ENCODE measurements around the gene C3orf49.

C3orf49 gene

GRCh38 chr3:63800097-63800496, 19.0 kb upstream of the C3orf49 start:
- DNase-seq (ENCODE audit: low spot score) = no peak
- Histone ChIP-seq H3K4me3 (no peak overlapping the region), H3K27ac (no peak overlapping the region)
- no peak for TF ChIP-seq CTCF (IDR thresholded peaks at IDR 0.05)

GRCh38 chr3:63803911-63804310, 15.2 kb upstream of the C3orf49 start:
- H3K27ac ChIP-seq = no peak overlapping the region
- DNase-seq (ENCODE audit: low spot score) = no peak
- no peak for TF ChIP-seq CTCF (IDR thresholded peaks at IDR 0.05)
- no peak overlapping the region for H3K4me3 ChIP-seq

- Histone ChIP-seq H3K27ac (no peak overlapping the region), H3K4me3 (no peak overlapping the region)
- no peak for DNase-seq (ENCODE audit: low spot score)
- no peak for TF ChIP-seq CTCF (IDR thresholded peaks at IDR 0.05)
These were observed 11.0 kb upstream of the C3orf49 start for GRCh38 chr3:63807961-63808565.

DNA sequence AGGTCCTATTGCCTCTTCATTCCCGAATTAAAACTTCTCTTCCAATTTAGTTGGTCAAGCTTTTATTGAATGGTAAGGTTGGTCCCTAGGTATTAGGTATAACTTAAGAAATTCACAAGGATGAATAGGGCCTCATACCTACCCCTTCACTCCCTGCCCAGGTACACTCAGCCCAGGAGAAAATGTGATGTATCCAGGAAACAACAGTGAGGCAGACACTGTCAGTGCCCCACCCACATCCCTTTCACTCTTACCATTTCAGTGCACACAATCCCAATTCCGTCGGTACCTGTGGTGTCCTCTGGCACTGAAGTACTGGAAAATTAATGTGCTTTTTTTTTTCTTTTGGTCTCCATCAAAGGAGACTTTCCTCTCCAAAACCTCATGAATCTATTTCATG, 10.5 kb upstream of the C3orf49 start:
- no peak for TF ChIP-seq CTCF (IDR thresholded peaks at IDR 0.05)
- H3K4me3 ChIP-seq = no peak overlapping the region
- no peak for DNase-seq (ENCODE audit: low spot score)
- H3K27ac ChIP-seq = no peak overlapping the region

DNA sequence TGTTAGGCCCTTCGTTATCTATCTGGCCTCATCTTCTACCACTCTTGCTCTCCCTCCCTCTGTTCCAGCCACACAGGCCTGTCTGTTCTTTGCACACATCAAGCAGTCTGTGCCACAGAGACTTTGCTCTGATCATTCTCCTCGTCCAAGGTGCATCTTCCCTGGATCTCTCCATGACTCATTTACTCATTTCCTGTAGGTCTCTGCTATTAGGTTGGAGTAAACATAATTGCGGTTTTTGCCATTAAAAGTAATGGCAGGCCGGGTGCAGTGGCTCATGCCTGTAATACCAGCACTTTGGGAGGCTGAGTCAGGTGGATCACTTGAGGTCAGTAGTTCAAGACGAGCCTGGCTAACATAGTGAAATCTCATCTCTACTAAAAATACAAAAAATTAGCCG, 9.5 kb upstream of the C3orf49 start:
- H3K27ac ChIP-seq = no peak overlapping the region
- H3K4me3 ChIP-seq = no peak overlapping the region
- DNase-seq (ENCODE audit: low spot score) = no peak
- TF ChIP-seq CTCF (IDR thresholded peaks at IDR 0.05) = no peak

- Histone ChIP-seq H3K27ac (no peak overlapping the region), H3K4me3 (no peak overlapping the region)
- TF ChIP-seq CTCF (IDR thresholded peaks at IDR 0.05) = no peak
- no peak for DNase-seq (ENCODE audit: low spot score)
These were observed 4.9 kb upstream of the C3orf49 start for GRCh38 chr3:63814237-63814636.

GRCh38 chr3:63817225-63817624, 1.9 kb upstream of the C3orf49 start:
- H3K27ac ChIP-seq = no peak overlapping the region
- no peak overlapping the region for H3K4me3 ChIP-seq
- no peak for DNase-seq (ENCODE audit: low spot score)
- no peak for TF ChIP-seq CTCF (IDR thresholded peaks at IDR 0.05)

Measured in coronary artery (tissue), 2 donors.